MM.1S (cell line): ENCODE data around the gene KXD1.

Experiments used
- DNase-seq: peaks from one replicate; pipeline ENCODE4 v3.0.0-alpha.2; 2015
- H2AFZ ChIP-seq: fragments of 300-600 bp; sonication (generic); 2 replicates; pipeline ENCODE4 v1.6.0; 2016; ENCODE audit warnings: antibody characterized with exemption, low read length
- H3F3A ChIP-seq: fragments of 300-600 bp; sonication (generic); 2 replicates; pipeline ENCODE4 v1.6.1; 2016; ENCODE audit warnings: mild to moderate bottlenecking, antibody characterized with exemption, low read length, moderate library complexity, mixed read lengths; ENCODE audit not compliant: insufficient read depth
- H3K27ac ChIP-seq: fragments of 300-600 bp; sonication (generic); 2 replicates; pipeline ENCODE4 v1.5.1; 2016; ENCODE audit warnings: mild to moderate bottlenecking, low read length
- H3K27me3 ChIP-seq: fragments of 300-600 bp; sonication (generic); replicated peaks from 2 replicates; pipeline ENCODE4 v1.6.0; 2016; ENCODE audit warnings: low read length; ENCODE audit not compliant: insufficient read depth
- H3K36me3 ChIP-seq: fragments of 300-600 bp; sonication (generic); replicated peaks from 2 replicates; pipeline ENCODE4 v1.6.1; 2016; ENCODE audit warnings: mild to moderate bottlenecking, low read length, mixed read lengths; ENCODE audit not compliant: insufficient read depth
- H3K4me1 ChIP-seq: fragments of 300-600 bp; sonication (generic); 2 replicates; pipeline ENCODE4 v1.6.1; 2016; ENCODE audit warnings: low read length, mixed read lengths
- H3K4me2 ChIP-seq: fragments of 300-600 bp; sonication (generic); 2 replicates; pipeline ENCODE4 v1.6.0; 2016; ENCODE audit warnings: low read depth, low read length
- H3K4me3 ChIP-seq: fragments of 300-600 bp; sonication (generic); 2 replicates; pipeline ENCODE4 v1.5.1; 2016; ENCODE audit warnings: low read length, mixed read lengths
- H3K79me2 ChIP-seq: fragments of 300-600 bp; sonication (generic); 2 replicates; pipeline ENCODE4 v1.6.1; 2016; ENCODE audit warnings: mixed run types, low read length, mixed read lengths
- H3K9ac ChIP-seq: fragments of 300-600 bp; sonication (generic); 2 replicates; pipeline ENCODE4 v1.6.1; 2016; ENCODE audit warnings: low read length, mixed read lengths
- H3K9me2 ChIP-seq: fragments of 300-600 bp; sonication (generic); replicated peaks from 2 replicates; pipeline ENCODE4 v1.6.1; 2016; ENCODE audit warnings: mild to moderate bottlenecking, low read length, mixed read lengths; ENCODE audit not compliant: insufficient read depth
- H3K9me3 ChIP-seq: fragments of 300-600 bp; sonication (generic); replicated peaks from 2 replicates; pipeline ENCODE4 v1.6.1; 2016; ENCODE audit warnings: mild to moderate bottlenecking, low read length, mixed read lengths; ENCODE audit not compliant: insufficient read depth
- H4K20me1 ChIP-seq: fragments of 300-600 bp; sonication (generic); 2 replicates; pipeline ENCODE4 v1.6.1; 2016; ENCODE audit warnings: mild to moderate bottlenecking, low read length, moderate library complexity, mixed read lengths; ENCODE audit not compliant: insufficient read depth
- EZH2 ChIP-seq: fragments of 300-600 bp; sonication (generic); optimal IDR thresholded peaks from 2 replicates; pipeline ENCODE3; 2017; ENCODE audit warnings: low read depth, mild to moderate bottlenecking, antibody characterized with exemption, low read length, mixed read lengths
- EZH2phosphoT487 ChIP-seq: fragments of 300-600 bp; sonication (generic); IDR thresholded peaks from 2 replicates; pipeline ENCODE4 v1.6.1; 2018; ENCODE audit warnings: antibody characterized with exemption, low read length
- TF ChIP-seq, protein P1 (sequence below): fragments of 300-600 bp; sonication (generic); IDR thresholded peaks from 2 replicates; pipeline ENCODE4 v1.5.1; 2016; ENCODE audit warnings: antibody characterized with exemption, low read length, mixed read lengths

KXD1 gene

DNA sequence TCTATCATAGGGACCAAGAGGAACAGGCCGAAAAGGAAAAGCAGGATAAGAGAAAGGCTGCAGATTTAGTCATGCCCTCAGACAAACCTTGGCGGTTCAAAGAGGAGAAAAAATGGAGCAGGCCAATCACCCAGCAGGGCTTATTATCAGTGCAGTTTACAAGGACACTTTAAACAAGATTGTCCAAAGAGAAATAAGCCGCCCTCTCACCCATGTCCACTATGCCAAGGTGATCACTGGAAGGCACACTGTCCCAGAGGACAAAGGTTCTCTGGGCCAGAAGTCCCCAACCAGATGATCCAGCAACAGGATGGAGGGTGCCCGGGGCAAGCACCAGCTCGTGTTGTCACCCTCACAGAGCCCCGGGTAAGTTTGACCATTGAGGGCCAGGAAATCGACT lies 22.6 kb downstream of the KXD1 start:
- H3K9me3 ChIP-seq, result no peaks in the 10 kb centered on the region
- H3K36me3 ChIP-seq, result no peaks in the 10 kb centered on the region
- no peak overlapping the region for H2AFZ ChIP-seq
- H3K79me2 ChIP-seq, result no peaks in the 10 kb centered on the region
- TF ChIP-seq, protein P1, sequence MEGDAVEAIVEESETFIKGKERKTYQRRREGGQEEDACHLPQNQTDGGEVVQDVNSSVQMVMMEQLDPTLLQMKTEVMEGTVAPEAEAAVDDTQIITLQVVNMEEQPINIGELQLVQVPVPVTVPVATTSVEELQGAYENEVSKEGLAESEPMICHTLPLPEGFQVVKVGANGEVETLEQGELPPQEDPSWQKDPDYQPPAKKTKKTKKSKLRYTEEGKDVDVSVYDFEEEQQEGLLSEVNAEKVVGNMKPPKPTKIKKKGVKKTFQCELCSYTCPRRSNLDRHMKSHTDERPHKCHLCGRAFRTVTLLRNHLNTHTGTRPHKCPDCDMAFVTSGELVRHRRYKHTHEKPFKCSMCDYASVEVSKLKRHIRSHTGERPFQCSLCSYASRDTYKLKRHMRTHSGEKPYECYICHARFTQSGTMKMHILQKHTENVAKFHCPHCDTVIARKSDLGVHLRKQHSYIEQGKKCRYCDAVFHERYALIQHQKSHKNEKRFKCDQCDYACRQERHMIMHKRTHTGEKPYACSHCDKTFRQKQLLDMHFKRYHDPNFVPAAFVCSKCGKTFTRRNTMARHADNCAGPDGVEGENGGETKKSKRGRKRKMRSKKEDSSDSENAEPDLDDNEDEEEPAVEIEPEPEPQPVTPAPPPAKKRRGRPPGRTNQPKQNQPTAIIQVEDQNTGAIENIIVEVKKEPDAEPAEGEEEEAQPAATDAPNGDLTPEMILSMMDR, result no peak
- TF ChIP-seq EZH2phosphoT487 (no peak), EZH2 (no peak)
- H3K27ac ChIP-seq, result no peak overlapping the region
- no peak overlapping the region for H3K4me3 ChIP-seq
- H4K20me1 ChIP-seq, result no peaks in the 10 kb centered on the region; the same call in 1 of the 2 replicates
- H3K9ac ChIP-seq, result no peak overlapping the region
- H3K9me2 ChIP-seq, result no peaks in the 10 kb centered on the region
- no peaks in the 10 kb centered on the region for H3K4me1 ChIP-seq
- no peak for DNase-seq
- H3K4me2 ChIP-seq, result no peak overlapping the region
- H3K27me3 ChIP-seq, result peaks cover 33% of the 10 kb centered on the region
- H3F3A ChIP-seq, result peaks cover 9% of the 10 kb centered on the region; the same call in 1 of the 2 replicates

DNA sequence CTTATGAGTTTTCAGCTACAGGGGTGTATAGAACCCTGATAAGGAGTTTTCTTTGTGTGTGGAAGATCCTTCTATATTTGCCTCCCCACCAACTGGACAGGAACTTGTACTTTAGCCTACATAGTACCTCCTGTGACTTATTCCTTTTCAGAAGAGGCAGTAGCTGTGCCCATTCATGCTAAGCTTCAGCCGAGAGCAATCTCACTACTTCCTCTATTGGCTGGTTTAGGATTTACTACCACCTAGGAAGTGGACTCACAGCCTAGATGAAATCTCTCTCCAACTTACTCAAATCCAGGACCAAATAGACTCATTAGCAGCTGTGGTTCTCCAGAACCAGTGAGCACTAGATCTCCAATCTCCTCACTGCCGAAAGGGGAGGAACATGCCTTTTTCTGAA lies 28.6 kb downstream of the KXD1 start:
- Histone ChIP-seq H3F3A (peaks cover 17% of the 10 kb centered on the region), H3K36me3 (0 out of 2 replicates have a peak, but pooled peaks cover 7% of the 10 kb centered on the region), H3K9me3 (no peaks in the 10 kb centered on the region), H3K4me1 (peaks cover 10% of the 10 kb centered on the region), H4K20me1 (no peaks in the 10 kb centered on the region), H3K27ac (no peak overlapping the region), H3K4me3 (no peak overlapping the region), H3K79me2 (peaks cover 16% of the 10 kb centered on the region), H3K4me2 (no peak overlapping the region), H3K9ac (no peak overlapping the region), H3K9me2 (no peaks in the 10 kb centered on the region), H2AFZ (no peak overlapping the region), H3K27me3 (peaks cover 22% of the 10 kb centered on the region)
- no peak for DNase-seq
- TF ChIP-seq EZH2 (no peak), EZH2phosphoT487 (no peak)
- TF ChIP-seq, protein P1, result no peak

- no peak overlapping the region for H3K4me3 ChIP-seq
- DNase-seq, result no peak
- H4K20me1 ChIP-seq, result no peaks in the 10 kb centered on the region
- peaks cover 10% of the 10 kb centered on the region for H3K4me1 ChIP-seq
- H3K27me3 ChIP-seq, result peaks cover 15% of the 10 kb centered on the region
- peaks cover 16% of the 10 kb centered on the region for H3K79me2 ChIP-seq
- no peaks in the 10 kb centered on the region for H3K9me3 ChIP-seq
- H2AFZ ChIP-seq, result no peak overlapping the region
- no peak overlapping the region for H3K4me2 ChIP-seq
- 0 out of 2 replicates have a peak, but pooled peaks cover 7% of the 10 kb centered on the region for H3K36me3 ChIP-seq
- peaks cover 17% of the 10 kb centered on the region for H3F3A ChIP-seq
- TF ChIP-seq, protein P1, result no peak
- TF ChIP-seq EZH2phosphoT487 (no peak), EZH2 (no peak)
- H3K9me2 ChIP-seq, result no peaks in the 10 kb centered on the region
- no peak overlapping the region for H3K9ac ChIP-seq
- H3K27ac ChIP-seq, result no peak overlapping the region
Measured at GRCh38 chr19:18587561-18587960, 29.9 kb downstream of the KXD1 start.
